ENCODE results near the gene OR10K2. TPM values are rescaled to one million over a fixed set of nuclear protein-coding genes. Genes with fewer than 3 reads are reported as not detected.

The OR10K2 gene
- total RNA-seq, 1 experiment from 2014 or later: not detected

DNA sequence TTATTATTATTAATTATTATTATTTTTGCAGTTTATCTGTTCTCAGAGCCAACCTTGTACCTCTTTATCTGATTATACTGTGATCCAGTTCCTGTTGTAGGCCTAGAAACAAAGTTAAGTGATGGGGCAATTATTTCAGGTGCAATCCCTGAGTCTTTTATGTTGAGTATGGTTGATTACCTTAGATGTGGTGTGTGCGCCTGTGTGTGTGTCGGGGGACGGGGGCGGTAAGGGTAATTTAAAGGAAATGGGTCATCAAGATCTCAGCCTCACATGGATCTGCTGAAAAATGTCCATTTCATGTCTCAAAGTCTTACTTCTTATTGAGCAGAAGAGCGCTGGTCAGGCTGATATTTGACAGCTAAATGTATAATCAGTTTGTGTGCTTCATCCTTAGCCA lies 18.9 kb downstream of the OR10K2 start:
- no peak overlapping the region for H2AK5ac ChIP-seq (ENCODE audit: insufficient read length, low read length)
- H3K27ac ChIP-seq (ENCODE audit: insufficient read length, low read depth, low read length): no peak overlapping the region
- no peak overlapping the region for H4K8ac ChIP-seq (replicated peaks; ENCODE audit: insufficient read length, low read depth, low read length)
- H4K20me1 ChIP-seq (ENCODE audit: control insufficient read depth, insufficient read depth, insufficient read length): no peaks in the 10 kb centered on the region
- no peak overlapping the region for H4K5ac ChIP-seq (ENCODE audit: insufficient read length, low read depth, low read length)
- H3K27me3 ChIP-seq (ENCODE audit: insufficient read depth, low read length): no peaks in the 10 kb centered on the region
- no peak overlapping the region for H3K18ac ChIP-seq (ENCODE audit: insufficient read length, low read depth, low read length)
- Mint-ChIP-seq H3K36me3 (ENCODE audit: insufficient read depth in 1 of 3, low read depth in 3 of 3) (no peaks in the 10 kb centered on the region), H3K27ac (no peak overlapping the region), H3K9me3 (no peaks in the 10 kb centered on the region), H3K4me3 (no peak overlapping the region), H3K4me1 (no peaks in the 10 kb centered on the region), H3K27me3 (ENCODE audit: low read depth) (no peaks in the 10 kb centered on the region)
- no peak overlapping the region for H3T11ph ChIP-seq (ENCODE audit: low read length)
- no peaks in the 10 kb centered on the region for H3K23me2 ChIP-seq (ENCODE audit: insufficient read length, low read depth, low read length, poor library complexity, severe bottlenecking)
- H3K4ac ChIP-seq (ENCODE audit: low read depth, low read length): no peak overlapping the region
- H2BK5ac ChIP-seq (ENCODE audit: insufficient read length, low read length): no peak overlapping the region
- no peak overlapping the region for H3K4me2 ChIP-seq (ENCODE audit: insufficient read depth, insufficient read length, low read length)
- no peaks in the 10 kb centered on the region for H3K79me2 ChIP-seq (ENCODE audit: insufficient read depth, low read length)
- no peaks in the 10 kb centered on the region for H3K79me1 ChIP-seq (ENCODE audit: insufficient read depth, low read depth, low read length, poor library complexity, severe bottlenecking)
- H3K9me3 ChIP-seq (ENCODE audit: control insufficient read depth, low read depth, low read length): no peaks in the 10 kb centered on the region
- H2BK15ac ChIP-seq (ENCODE audit: low read depth, low read length): no peak overlapping the region
- no CpG with 5 or more reads among the region's 5 CpGs for WGBS (ENCODE audit: extremely low coverage, insufficient read length, low lambda C conversion rate)
- H2BK12ac ChIP-seq (ENCODE audit: insufficient read length, low read depth, low read length): no peak overlapping the region
- no peak overlapping the region for H3K23ac ChIP-seq (ENCODE audit: insufficient read length, low read depth, low read length)
- no peak overlapping the region for H3K9ac ChIP-seq (ENCODE audit: extremely low read depth, insufficient read length, low read length)
- no peak overlapping the region for H2AFZ ChIP-seq (ENCODE audit: low read length)
- no peak for DNase-seq
- no peak overlapping the region for H4K91ac ChIP-seq (ENCODE audit: insufficient read length, low read depth, low read length)
- H2BK20ac ChIP-seq (ENCODE audit: low read depth, low read length, poor library complexity, severe bottlenecking): no peak overlapping the region
- no peak for TF ChIP-seq CTCF (conservative IDR thresholded peaks at IDR 0.05)
- no peak overlapping the region for H2BK120ac ChIP-seq (ENCODE audit: low read depth, low read length, poor library complexity, severe bottlenecking)
- no peaks in the 10 kb centered on the region for H3K4me1 ChIP-seq (ENCODE audit: insufficient read depth, low read length)
- no peak overlapping the region for H3K14ac ChIP-seq (ENCODE audit: insufficient read depth, low read length)
- H3K56ac ChIP-seq (ENCODE audit: insufficient read length, low read depth, low read length): no peak overlapping the region
